GM21423 (cell line): ENCODE results near the gene HSPA4L.

Source experiments
- ATAC-seq: cut with Tn5 transposase; IDR thresholded peaks from one replicate; pipeline ENCODE4 v1.9.1; 2021; ENCODE audit warnings: mild to moderate bottlenecking, moderate library complexity; ENCODE audit not compliant: unreplicated experiment

The HSPA4L gene

DNA sequence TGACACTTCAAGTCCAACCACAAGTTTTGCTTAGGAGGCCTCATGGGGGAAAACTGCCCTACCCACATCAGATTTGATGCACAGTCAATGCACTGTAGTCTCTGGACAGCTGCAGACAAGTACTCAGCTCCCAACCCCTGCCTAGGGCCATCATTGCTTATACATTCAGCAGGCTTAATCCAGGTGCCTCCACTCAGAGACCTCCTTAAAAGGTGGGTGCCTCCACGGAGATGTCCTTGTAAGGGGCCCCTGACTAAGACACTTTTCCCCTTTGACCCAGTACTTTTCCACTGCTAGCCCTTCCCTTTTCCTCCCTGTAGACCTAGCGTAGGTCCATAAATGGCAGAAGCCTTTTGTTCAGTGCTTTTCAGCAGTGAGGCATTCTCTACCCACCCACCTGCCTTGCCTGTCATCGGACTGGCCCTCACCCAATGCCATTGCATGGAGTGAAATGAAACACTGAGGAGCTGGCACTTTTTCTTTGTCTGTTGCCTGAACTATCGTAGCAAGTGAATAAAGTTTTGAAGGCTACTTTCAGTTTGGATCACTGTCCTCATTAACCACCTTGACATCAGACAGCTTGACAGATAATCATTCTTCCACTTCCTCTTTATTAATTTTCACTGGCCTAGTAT, 74.8 kb downstream of the HSPA4L start:
- ATAC-seq, result peak; percentile 79

DNA sequence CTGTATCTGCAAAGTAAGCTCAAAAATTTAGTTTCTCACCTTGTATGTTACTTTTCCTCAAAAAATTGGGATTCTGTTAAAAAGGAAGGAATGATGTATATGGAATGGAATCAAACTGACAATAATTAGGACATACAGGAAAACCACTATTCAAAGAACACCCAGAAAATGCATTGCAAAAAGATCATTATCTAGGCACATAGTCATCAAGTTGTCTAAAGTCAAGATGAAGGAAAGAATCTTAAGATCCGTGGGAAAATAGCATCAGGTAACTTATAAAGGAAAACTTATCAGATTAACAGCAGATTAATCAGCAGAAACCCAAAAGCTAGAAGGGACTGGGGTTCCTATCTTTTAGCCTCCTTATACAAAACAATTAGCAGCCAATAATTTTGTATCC, 75.5 kb downstream of the HSPA4L start:
- ATAC-seq, result no peak

DNA sequence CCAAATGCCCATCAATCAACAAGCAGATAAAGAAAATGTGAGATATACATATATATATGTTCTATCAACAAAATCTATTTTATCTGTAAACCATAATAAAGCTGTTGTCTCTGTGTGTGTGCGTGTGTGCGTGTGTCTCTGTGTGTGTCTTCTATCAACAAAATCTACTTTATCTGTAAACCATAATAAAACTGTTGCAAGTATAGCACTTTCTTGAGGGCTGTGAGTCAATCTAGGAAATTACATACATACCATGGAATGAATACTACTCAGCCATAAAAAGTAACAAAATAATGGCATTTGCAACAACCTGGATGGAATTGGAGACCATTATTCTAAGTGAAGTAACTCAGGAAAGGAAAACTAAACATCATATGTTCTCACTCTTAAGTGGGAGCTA, 86.1 kb downstream of the HSPA4L start:
- no peak for ATAC-seq

DNA sequence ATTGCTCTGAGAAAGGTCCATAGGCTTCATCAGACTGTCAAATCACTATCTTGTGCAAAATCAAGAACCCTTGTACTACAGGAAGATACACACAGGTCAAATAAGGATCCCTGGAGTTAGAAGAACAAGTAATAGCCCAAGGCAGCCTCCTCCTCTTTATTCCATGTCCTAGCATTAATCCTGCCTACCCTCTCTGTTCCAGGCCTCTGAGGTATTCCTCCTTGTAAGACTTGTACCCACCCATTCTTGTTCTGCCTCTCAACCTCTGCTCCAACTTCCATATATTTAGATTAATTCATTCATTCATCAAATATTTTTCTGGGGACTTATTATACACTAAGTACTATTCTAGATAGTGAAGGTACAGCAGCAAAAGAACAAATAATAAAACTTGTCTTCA, 88.2 kb downstream of the HSPA4L start:
- ATAC-seq, result no peak

DNA sequence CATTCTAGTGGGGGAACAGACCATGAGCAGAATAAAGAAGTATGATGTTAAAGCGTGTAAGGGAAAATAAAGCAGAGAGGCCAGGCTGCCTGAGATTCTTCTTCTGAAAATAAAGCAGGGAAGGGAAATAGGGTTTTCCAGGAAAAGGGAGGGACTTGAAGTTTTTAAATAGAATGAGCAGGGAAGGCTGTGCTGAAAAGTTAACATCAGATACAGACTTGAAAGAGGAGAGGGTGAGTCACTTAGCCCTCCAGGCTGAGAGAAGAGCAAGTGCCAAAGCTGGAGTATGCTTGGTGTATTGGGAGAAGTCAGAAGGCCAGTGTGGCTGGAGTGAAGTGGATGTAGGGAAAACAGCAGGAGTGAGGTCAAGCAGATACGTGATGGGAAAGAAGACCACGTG, 88.6 kb downstream of the HSPA4L start:
- ATAC-seq, result no peak

DNA sequence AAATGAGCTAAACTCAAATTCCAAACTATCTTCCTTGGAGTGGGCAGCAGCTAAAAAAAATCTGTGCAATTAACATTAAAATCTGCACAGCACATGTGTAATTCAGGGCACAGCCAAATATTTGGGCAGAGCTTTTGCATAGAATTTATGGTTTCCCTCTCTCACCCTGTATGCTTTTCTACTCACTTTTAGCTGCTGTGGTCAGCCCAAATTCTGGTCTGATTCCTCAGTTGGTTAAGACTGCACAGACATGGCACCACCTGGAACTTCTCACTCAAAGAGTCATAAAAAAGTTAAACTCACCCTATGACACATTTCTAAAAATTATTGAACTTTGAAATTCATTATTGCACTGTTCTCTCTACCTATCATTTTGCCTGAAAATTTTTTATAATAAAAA, 93.7 kb downstream of the HSPA4L start:
- no peak for ATAC-seq

DNA sequence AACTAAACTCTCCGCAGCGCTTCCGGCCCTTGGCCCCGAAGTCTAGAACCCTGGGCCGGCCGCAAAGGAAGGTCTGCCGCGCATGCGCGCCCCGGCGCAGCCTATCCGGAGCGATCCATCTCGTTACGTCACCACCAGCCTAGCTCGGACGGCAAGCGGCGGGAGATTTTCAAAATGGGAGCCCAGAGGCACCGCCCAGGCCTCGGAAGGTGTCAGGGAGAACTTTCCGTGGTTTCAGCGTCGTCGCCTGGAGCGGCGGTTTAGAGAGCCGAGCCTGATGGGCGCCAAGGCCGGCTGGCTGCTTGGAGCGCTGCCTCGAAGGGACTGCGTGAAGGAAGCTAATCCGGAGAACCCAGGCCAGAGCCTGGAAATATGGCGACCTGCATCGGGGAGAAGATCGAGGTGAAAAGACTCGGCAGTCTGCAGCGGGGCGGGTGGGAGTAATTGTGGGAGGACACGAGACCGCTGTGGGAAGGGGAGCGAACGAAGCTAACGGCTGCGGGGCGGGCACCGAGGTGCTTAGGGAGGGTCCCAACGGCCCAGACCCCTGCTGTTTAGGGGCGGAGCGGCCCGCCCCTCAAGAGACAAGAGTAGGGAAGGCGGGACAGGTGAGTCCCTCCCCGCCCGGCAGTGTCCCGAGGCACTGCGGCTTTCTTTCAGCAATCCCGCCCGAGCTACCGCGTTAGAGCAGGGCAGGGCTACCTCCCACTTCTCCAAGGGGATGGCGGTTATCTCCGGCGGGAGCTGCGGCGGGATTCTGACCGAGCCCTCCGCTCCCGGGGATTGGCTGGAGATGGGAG, 98.8 kb downstream of the HSPA4L start, which contains the start of gene PLK4:
Gene PLK4, plus strand, starts transcription at position 131 of the 800 bp plus-strand sequence. Its CDS starts 242 bp downstream, at position 373.
- peak; percentile 93 for ATAC-seq

DNA sequence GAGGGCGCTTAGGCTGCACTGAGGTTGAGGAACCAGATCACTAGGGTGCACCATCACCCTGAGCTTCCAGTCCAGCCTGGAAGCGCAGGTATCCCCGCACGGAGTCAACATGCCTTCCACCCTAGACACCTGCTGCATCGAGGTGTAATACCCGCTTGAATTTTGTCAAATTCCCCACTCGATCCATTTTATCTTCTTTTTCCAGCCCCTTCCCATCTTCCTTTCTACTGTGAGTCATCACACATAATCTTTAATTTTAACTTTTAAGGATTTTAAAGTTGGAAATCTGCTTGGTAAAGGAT, 99.4 kb downstream of the HSPA4L start:
- ATAC-seq, result peak; percentile 35

DNA sequence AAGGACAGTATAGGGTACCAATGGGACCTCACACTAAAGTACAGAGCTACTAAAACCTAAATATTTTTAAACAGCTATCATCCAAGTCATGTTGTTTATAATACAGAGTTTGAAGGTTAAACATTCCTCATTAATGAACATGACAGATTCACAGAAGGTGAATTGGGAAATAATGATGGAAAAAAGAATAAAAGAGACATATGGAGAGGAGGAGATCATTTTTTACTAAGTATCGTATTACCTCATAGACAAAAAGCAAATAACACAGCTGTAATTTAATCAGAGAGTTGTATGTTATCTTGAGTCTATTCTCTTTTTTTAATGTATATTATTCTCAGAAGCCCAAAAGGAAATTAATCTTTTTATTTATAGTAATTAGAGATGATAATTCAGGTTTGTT, 106.4 kb downstream of the HSPA4L start:
- ATAC-seq, result no peak

DNA sequence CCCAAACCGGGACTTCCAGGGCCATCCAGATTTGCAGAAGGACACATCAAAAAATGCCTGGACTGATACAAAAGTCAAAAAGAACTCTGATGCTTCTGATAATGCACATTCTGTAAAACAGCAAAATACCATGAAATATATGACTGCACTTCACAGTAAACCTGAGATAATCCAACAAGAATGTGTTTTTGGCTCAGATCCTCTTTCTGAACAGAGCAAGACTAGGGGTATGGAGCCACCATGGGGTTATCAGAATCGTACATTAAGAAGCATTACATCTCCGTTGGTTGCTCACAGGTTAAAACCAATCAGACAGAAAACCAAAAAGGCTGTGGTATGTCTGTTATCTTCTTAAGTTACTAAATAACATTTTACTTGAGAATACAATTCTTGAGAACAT, 107.8 kb downstream of the HSPA4L start:
- no peak for ATAC-seq
